HG03457 (cell line): ENCODE results near the gene GLCCI1.
A peak's percentile ranks its signal among the peaks of the same experiment; 100 is the strongest.

ENCODE experiments used
- ATAC-seq: cut with Tn5 transposase; IDR thresholded peaks from one replicate; pipeline ENCODE4 v1.9.1; 2021; ENCODE audit warnings: moderate number of reproducible peaks; ENCODE audit not compliant: unreplicated experiment

The GLCCI1 gene

GRCh38 chr7:8126601-8127167, 158.1 kb downstream of the GLCCI1 start:
- ATAC-seq: no peak

- no peak for ATAC-seq
These were observed 160.1 kb downstream of the GLCCI1 start for GRCh38 chr7:8128449-8129317.

- no peak for ATAC-seq
These were observed 160.7 kb downstream of the GLCCI1 start for GRCh38 chr7:8129318-8129659.

GRCh38 chr7:8130663-8131062, 162.1 kb downstream of the GLCCI1 start:
- ATAC-seq: no peak

GRCh38 chr7:8131694-8132605, 163.4 kb downstream of the GLCCI1 start:
- no peak for ATAC-seq

- peak; percentile 27 for ATAC-seq
These were observed 164.7 kb downstream of the GLCCI1 start for GRCh38 chr7:8133188-8133848.

- peak; percentile 65 for ATAC-seq
These were observed 165.6 kb downstream of the GLCCI1 start for GRCh38 chr7:8134089-8134733.

GRCh38 chr7:8135417-8135816, 166.8 kb downstream of the GLCCI1 start:
- no peak for ATAC-seq

- ATAC-seq: no peak
These were observed 167.6 kb downstream of the GLCCI1 start for GRCh38 chr7:8136051-8136730.
